RKO (cell line): Measurements from ENCODE around the gene KCND3.

ENCODE experiments used
- DNase-seq: peaks from one replicate; pipeline ENCODE4 v3.0.0-alpha.2; 2016; ENCODE audit warnings: low spot score

KCND3 gene

GRCh38 chr1:111723871-111724270, 265.6 kb downstream of the KCND3 start:
- DNase-seq = no peak

- no peak for DNase-seq
Measured at GRCh38 chr1:111723091-111723806, 266.2 kb downstream of the KCND3 start.

GRCh38 chr1:111720977-111721786, 268.3 kb downstream of the KCND3 start:
- DNase-seq = no peak
